GM23338 (cell line): ENCODE data around the gene CPO. TPM values are rescaled to one million over a fixed set of nuclear protein-coding genes. Genes with fewer than 3 reads are reported as not detected.
A peak's percentile ranks its signal among the peaks of the same experiment; 100 is the strongest.
"Not testable (repeated sequence)": the region's sequence is repeated elsewhere in the genome, so short reads cannot be mapped to it uniquely, and the experiment has no call there.

Experiments used
- ATAC-seq: fragments of 200-7000 bp; cut with Tn5 transposase; 3 replicates; pipeline ENCODE4 v1.9.1; 2020
- DNase-seq: peaks from one replicate; pipeline ENCODE4 v3.0.0-alpha.2; 2015; ENCODE audit warnings: low spot score
- H2AFZ ChIP-seq: fragments of 200-600 bp; sonication (generic); 2 replicates; pipeline ENCODE4 v1.8.0; 2016; ENCODE audit warnings: antibody characterized with exemption, mild to moderate bottlenecking, moderate library complexity
- H3F3A ChIP-seq: fragments of 200-600 bp; sonication (generic); replicated peaks from 2 replicates; pipeline ENCODE4 v1.8.0; 2017; ENCODE audit warnings: antibody characterized with exemption, mixed run types, low read depth
- H3K27ac ChIP-seq: fragments of 200-600 bp; sonication (generic); 2 replicates; pipeline ENCODE4 v1.6.1; 2016; ENCODE audit warnings: low read depth
- H3K27me3 ChIP-seq: fragments of 200-600 bp; sonication (generic); 2 replicates; pipeline ENCODE4 v1.8.0; 2016; ENCODE audit warnings: mild to moderate bottlenecking, mixed run types, moderate library complexity; ENCODE audit not compliant: insufficient read depth
- H3K36me3 ChIP-seq: fragments of 200-600 bp; sonication (generic); 2 replicates; pipeline ENCODE4 v1.8.0; 2016; ENCODE audit warnings: mild to moderate bottlenecking; ENCODE audit not compliant: insufficient read depth
- H3K4me1 ChIP-seq: fragments of 200-600 bp; sonication (generic); 2 replicates; pipeline ENCODE4 v1.8.0; 2016; ENCODE audit warnings: mild to moderate bottlenecking, moderate library complexity; ENCODE audit not compliant: insufficient read depth
- H3K4me2 ChIP-seq: fragments of 200-600 bp; sonication (generic); 2 replicates; pipeline ENCODE4 v1.7.1; 2017; ENCODE audit warnings: mixed run types
- H3K4me3 ChIP-seq: fragments of 200-600 bp; sonication (generic); 2 replicates; pipeline ENCODE4 v1.6.1; 2016; ENCODE audit warnings: mixed run types
- H3K79me2 ChIP-seq: fragments of 200-600 bp; sonication (generic); replicated peaks from 2 replicates; pipeline ENCODE4 v1.8.0; 2017; ENCODE audit warnings: mild to moderate bottlenecking; ENCODE audit not compliant: insufficient read depth
- H3K9me2 ChIP-seq: fragments of 200-600 bp; sonication (generic); 2 replicates; pipeline ENCODE4 v1.8.0; 2017; ENCODE audit not compliant: insufficient read depth
- H4K20me1 ChIP-seq: fragments of 200-600 bp; sonication (generic); replicated peaks from 2 replicates; pipeline ENCODE4 v1.8.0; 2017; ENCODE audit warnings: mild to moderate bottlenecking; ENCODE audit not compliant: insufficient read depth
- H3K27ac Mint-ChIP-seq: 2 replicates; pipeline ENCODE4 v1.8.0; 2020; ENCODE audit warnings: inconsistent platforms, mild to moderate bottlenecking, moderate library complexity, mixed read lengths
- H3K27me3 Mint-ChIP-seq: 3 replicates; pipeline ENCODE4 v1.8.0; 2022; ENCODE audit warnings: low read depth, mild to moderate bottlenecking, moderate library complexity, mixed read lengths, inconsistent platforms; ENCODE audit not compliant: insufficient read depth, poor library complexity
- H3K36me3 Mint-ChIP-seq: 3 replicates; pipeline ENCODE4 v1.8.0; 2021; ENCODE audit warnings: low read depth, mild to moderate bottlenecking, inconsistent platforms, moderate library complexity, mixed read lengths
- H3K4me1 Mint-ChIP-seq: 3 replicates; pipeline ENCODE4 v1.8.0; 2020; ENCODE audit warnings: mild to moderate bottlenecking, inconsistent platforms, mixed read lengths
- H3K4me3 Mint-ChIP-seq: 3 replicates; pipeline ENCODE4 v1.8.0; 2021; ENCODE audit warnings: moderate library complexity, mild to moderate bottlenecking, inconsistent platforms, mixed read lengths
- H3K9me3 Mint-ChIP-seq: 3 replicates; pipeline ENCODE4 v1.8.0; 2020; ENCODE audit warnings: moderate library complexity, mild to moderate bottlenecking, inconsistent platforms, mixed read lengths
- CREB1 ChIP-seq: fragments of 250-450 bp; sonication (Bioruptor Pico); IDR thresholded peaks from 2 replicates; pipeline ENCODE4 v1.5.0; 2020; ENCODE audit warnings: low read depth, mild to moderate bottlenecking, moderate library complexity
- ETS1 ChIP-seq: IDR thresholded peaks from 2 replicates; pipeline ENCODE4 v1.6.1; 2016; ENCODE audit warnings: antibody characterized with exemption
- EZH2phosphoT487 ChIP-seq: fragments of 200-600 bp; sonication (generic); IDR thresholded peaks from one replicate; pipeline ENCODE4 v1.8.1; 2018; ENCODE audit warnings: antibody characterized with exemption; ENCODE audit not compliant: unreplicated experiment
- ZNF462 ChIP-seq: fragments of 250-450 bp; sonication (Bioruptor Pico); IDR thresholded peaks from 2 replicates; pipeline ENCODE4 v1.5.0; 2020; ENCODE audit warnings: mild to moderate bottlenecking, moderate library complexity
- polyA plus RNA-seq: library from polyadenylated mRNA; unstranded; fragments of >200 nt; fragmentation: Nextera tagmentation; extraction: Ambion mirVana; gene quantifications from 2 replicates; pipeline ENCODE4 v1.2.1, GENCODE V29; 2016
- total RNA-seq: library from RNA; depleted of rRNA; stranded (reverse); fragments of >200 nt; shearing (Covaris generic); gene quantifications from 2 replicates; pipeline ENCODE4 v1.2.3, GENCODE V29; 2014

CPO gene
- total and polyA plus RNA-seq, 2 experiments from 2014 or later, result 0.91 to 0.94 TPM

GRCh38 chr2:206942592-206943478 lies 3.5 kb downstream of the CPO start:
- no peaks in the 10 kb centered on the region for H3K36me3 ChIP-seq
- H3K27ac Mint-ChIP-seq, result no peak overlapping the region
- no peaks in the 10 kb centered on the region for H3K9me2 ChIP-seq
- DNase-seq (peak; percentile 57), ATAC-seq (peak; percentile 69)
- peaks cover 8% of the 10 kb centered on the region; the same call in 2 of the 3 replicates for H3K36me3 Mint-ChIP-seq
- no peaks in the 10 kb centered on the region for H3K79me2 ChIP-seq
- H3K4me2 ChIP-seq, result peak overlapping the region; percentile 61
- peaks cover 19% of the 10 kb centered on the region; the same call in 2 of the 3 replicates for H3K9me3 Mint-ChIP-seq
- H3K27me3 Mint-ChIP-seq, result no peaks in the 10 kb centered on the region
- H3K4me1 Mint-ChIP-seq, result peaks cover 17% of the 10 kb centered on the region
- H2AFZ ChIP-seq, result no peak overlapping the region
- no peaks in the 10 kb centered on the region for H3F3A ChIP-seq
- H3K27ac ChIP-seq, result peak overlapping the region; percentile 16; the same call in 1 of the 2 replicates
- peaks cover 11% of the 10 kb centered on the region for H3K4me1 ChIP-seq
- H3K4me3 ChIP-seq, result 0 out of 2 replicates have a peak overlapping the region, but pooled peaks have one; percentile 10
- no peak overlapping the region for H3K4me3 Mint-ChIP-seq
- no peaks in the 10 kb centered on the region for H3K27me3 ChIP-seq
- H4K20me1 ChIP-seq, result no peaks in the 10 kb centered on the region
- no peak for TF ChIP-seq CREB1 (CRISPR knock-in tag)
- no peak for TF ChIP-seq ETS1

- ATAC-seq, H3K36me3 ChIP-seq, H3K79me2 ChIP-seq, H3K27me3 Mint-ChIP-seq, H3K27ac Mint-ChIP-seq, DNase-seq, H4K20me1 ChIP-seq, H3K4me3 ChIP-seq, H3K4me1 ChIP-seq, H3K4me3 Mint-ChIP-seq, H3K27me3 ChIP-seq, H3K4me2 ChIP-seq, H2AFZ ChIP-seq, H3K9me2 ChIP-seq, H3F3A ChIP-seq, H3K4me1 Mint-ChIP-seq, H3K27ac ChIP-seq: not testable (repeated sequence)
- Mint-ChIP-seq H3K9me3 (peaks cover 42% of the 10 kb centered on the region), H3K36me3 (peaks cover 21% of the 10 kb centered on the region)
These were observed 14.1 kb downstream of the CPO start for GRCh38 chr2:206953404-206953803.

GRCh38 chr2:206955253-206955652 lies 15.9 kb downstream of the CPO start:
- DNase-seq (no peak), ATAC-seq (no peak)
- no peaks in the 10 kb centered on the region for H3K27me3 ChIP-seq
- H2AFZ ChIP-seq, result no peak overlapping the region
- no peaks in the 10 kb centered on the region for H4K20me1 ChIP-seq
- H3K36me3 Mint-ChIP-seq, result peaks cover 21% of the 10 kb centered on the region
- H3K27me3 Mint-ChIP-seq, result peaks cover 2% of the 10 kb centered on the region
- H3K4me1 ChIP-seq, result no peaks in the 10 kb centered on the region
- H3K9me3 Mint-ChIP-seq, result peaks cover 35% of the 10 kb centered on the region
- no peaks in the 10 kb centered on the region for H3F3A ChIP-seq
- no peaks in the 10 kb centered on the region for H3K79me2 ChIP-seq
- no peaks in the 10 kb centered on the region for H3K9me2 ChIP-seq
- 0 out of 2 replicates have a peak, but pooled peaks cover 6% of the 10 kb centered on the region for H3K36me3 ChIP-seq
- no peaks in the 10 kb centered on the region for H3K4me1 Mint-ChIP-seq
- no peak overlapping the region for H3K4me3 Mint-ChIP-seq
- H3K27ac Mint-ChIP-seq, result no peak overlapping the region
- H3K4me2 ChIP-seq, result no peak overlapping the region
- no peak overlapping the region for H3K27ac ChIP-seq
- H3K4me3 ChIP-seq, result no peak overlapping the region
- TF ChIP-seq ZNF462 (no peak), EZH2phosphoT487 (no peak)
